ENCODE data around the gene ZNF74.

ZNF74 gene

GRCh38 chr22:20420157-20420842 is 26.3 kb downstream of the ZNF74 start:
- no peak for DNase-seq (ENCODE audit: low spot score)

GRCh38 chr22:20421507-20421874 is 27.5 kb downstream of the ZNF74 start:
- DNase-seq (ENCODE audit: low spot score): no peak

- DNase-seq (ENCODE audit: low spot score): no peak
Measured at GRCh38 chr22:20422271-20423007, 28.5 kb downstream of the ZNF74 start.

- no peak for DNase-seq (ENCODE audit: low spot score)
Measured at GRCh38 chr22:20423008-20423905, 29.3 kb downstream of the ZNF74 start.

GRCh38 chr22:20423906-20424551 is 30.1 kb downstream of the ZNF74 start:
- DNase-seq (ENCODE audit: low spot score): no peak

GRCh38 chr22:20424568-20424931 is 30.6 kb downstream of the ZNF74 start:
- no peak for DNase-seq (ENCODE audit: low spot score)

- DNase-seq (ENCODE audit: low spot score): no peak
Measured at GRCh38 chr22:20424932-20425565, 31.1 kb downstream of the ZNF74 start.

- no peak for DNase-seq (ENCODE audit: low spot score)
Measured at GRCh38 chr22:20425566-20426258, 31.8 kb downstream of the ZNF74 start.

- no peak for DNase-seq (ENCODE audit: low spot score)
Measured at GRCh38 chr22:20426259-20426615, 32.3 kb downstream of the ZNF74 start.

- DNase-seq (ENCODE audit: low spot score): no peak
Measured at GRCh38 chr22:20427104-20427944, 33.4 kb downstream of the ZNF74 start.

GRCh38 chr22:20427945-20428417 is 34.0 kb downstream of the ZNF74 start:
- DNase-seq (ENCODE audit: low spot score): no peak

- peak; percentile 29 for DNase-seq (ENCODE audit: low spot score)
Measured at GRCh38 chr22:20428496-20429253, 34.7 kb downstream of the ZNF74 start.

GRCh38 chr22:20429254-20430100 is 35.5 kb downstream of the ZNF74 start:
- DNase-seq (ENCODE audit: low spot score): peak; percentile 72

- DNase-seq (ENCODE audit: low spot score): no peak
Measured at GRCh38 chr22:20430101-20430719, 36.3 kb downstream of the ZNF74 start.

- peak; percentile 92 for DNase-seq (ENCODE audit: low spot score)
Measured at GRCh38 chr22:20430720-20431510, 37.0 kb downstream of the ZNF74 start.

- peak; percentile 30 for DNase-seq (ENCODE audit: low spot score)
Measured at GRCh38 chr22:20431511-20432192, 37.7 kb downstream of the ZNF74 start.
